HFFc6 (cell line): ENCODE results near the gene TIMM44. TPM values are rescaled to one million over a fixed set of nuclear protein-coding genes. Genes with fewer than 3 reads are reported as not detected.

Source experiments
- DNase-seq: peaks from one replicate; pipeline ENCODE4 v3.0.0-alpha.2; 2018
- H3K27ac Mint-ChIP-seq: 2 replicates; pipeline ENCODE4 v1.8.0; 2020; ENCODE audit warnings: mild to moderate bottlenecking, mixed read lengths
- H3K27me3 Mint-ChIP-seq: 2 replicates; pipeline ENCODE4 v1.8.0; 2021; ENCODE audit warnings: mild to moderate bottlenecking, moderate library complexity, mixed read lengths; ENCODE audit not compliant: insufficient read depth
- H3K36me3 Mint-ChIP-seq: 2 replicates; pipeline ENCODE4 v1.8.0; 2021; ENCODE audit warnings: low read depth, mixed read lengths
- H3K4me1 Mint-ChIP-seq: 2 replicates; pipeline ENCODE4 v1.8.0; 2020; ENCODE audit warnings: low read depth, mixed read lengths
- H3K4me3 Mint-ChIP-seq: 2 replicates; pipeline ENCODE4 v1.8.0; 2020; ENCODE audit warnings: mild to moderate bottlenecking, moderate library complexity, mixed read lengths
- H3K9me3 Mint-ChIP-seq: 2 replicates; pipeline ENCODE4 v1.8.0; 2020; ENCODE audit warnings: mild to moderate bottlenecking, mixed read lengths
- total RNA-seq, 6 experiments: library from RNA; stranded (reverse); fragmentation: NEBNext Ultra II Directional; extraction: Animal tissue kit (Norgen Biotek cat#: 25700); gene quantifications; 2 replicates in 1 of 6; 3 replicates in 5 of 6; pipeline ENCODE4 v1.2.3, GENCODE V29; 2021
- TF ChIP-seq, protein P1 (sequence below): fragments of 200-600 bp; sonication (generic); IDR thresholded peaks from 2 replicates; pipeline ENCODE4 v1.5.0; 2021; ENCODE audit warnings: antibody characterized with exemption, mild to moderate bottlenecking

The TIMM44 gene
- total RNA-seq, 6 experiments from 2014 or later: 42.9 to 53.5 (median 46.1) TPM

DNA sequence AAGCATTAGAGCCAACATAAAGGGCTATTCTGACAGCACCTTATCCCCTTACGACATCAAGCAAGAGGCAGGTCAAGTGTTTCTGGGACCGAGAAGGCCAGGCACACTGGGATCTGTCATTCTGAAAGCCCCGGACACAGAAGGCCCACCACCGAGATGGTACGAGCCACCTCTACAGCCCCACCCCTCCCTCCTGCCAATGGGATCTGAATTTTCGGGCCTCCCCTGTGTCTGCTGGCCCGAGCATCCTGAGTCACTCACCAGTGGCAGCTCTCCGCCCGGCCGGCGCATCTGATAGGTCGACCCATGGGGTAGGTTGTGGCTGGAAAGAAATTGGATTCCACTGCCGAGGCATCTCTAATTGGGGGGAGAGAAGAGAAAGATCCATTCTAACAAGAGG, 2.6 kb downstream of the TIMM44 start:
- Mint-ChIP-seq H3K4me1 (peaks cover 24% of the 10 kb centered on the region), H3K9me3 (no peaks in the 10 kb centered on the region), H3K27ac (0 out of 2 replicates have a peak overlapping the region, but pooled peaks have one; percentile 13), H3K4me3 (peak overlapping the region; percentile 23; the same call in 1 of the 2 replicates), H3K27me3 (peaks cover 6% of the 10 kb centered on the region; the same call in 1 of the 2 replicates), H3K36me3 (peaks cover 13% of the 10 kb centered on the region)
- TF ChIP-seq, protein P1, sequence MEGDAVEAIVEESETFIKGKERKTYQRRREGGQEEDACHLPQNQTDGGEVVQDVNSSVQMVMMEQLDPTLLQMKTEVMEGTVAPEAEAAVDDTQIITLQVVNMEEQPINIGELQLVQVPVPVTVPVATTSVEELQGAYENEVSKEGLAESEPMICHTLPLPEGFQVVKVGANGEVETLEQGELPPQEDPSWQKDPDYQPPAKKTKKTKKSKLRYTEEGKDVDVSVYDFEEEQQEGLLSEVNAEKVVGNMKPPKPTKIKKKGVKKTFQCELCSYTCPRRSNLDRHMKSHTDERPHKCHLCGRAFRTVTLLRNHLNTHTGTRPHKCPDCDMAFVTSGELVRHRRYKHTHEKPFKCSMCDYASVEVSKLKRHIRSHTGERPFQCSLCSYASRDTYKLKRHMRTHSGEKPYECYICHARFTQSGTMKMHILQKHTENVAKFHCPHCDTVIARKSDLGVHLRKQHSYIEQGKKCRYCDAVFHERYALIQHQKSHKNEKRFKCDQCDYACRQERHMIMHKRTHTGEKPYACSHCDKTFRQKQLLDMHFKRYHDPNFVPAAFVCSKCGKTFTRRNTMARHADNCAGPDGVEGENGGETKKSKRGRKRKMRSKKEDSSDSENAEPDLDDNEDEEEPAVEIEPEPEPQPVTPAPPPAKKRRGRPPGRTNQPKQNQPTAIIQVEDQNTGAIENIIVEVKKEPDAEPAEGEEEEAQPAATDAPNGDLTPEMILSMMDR: no peak
- DNase-seq: no peak

DNA sequence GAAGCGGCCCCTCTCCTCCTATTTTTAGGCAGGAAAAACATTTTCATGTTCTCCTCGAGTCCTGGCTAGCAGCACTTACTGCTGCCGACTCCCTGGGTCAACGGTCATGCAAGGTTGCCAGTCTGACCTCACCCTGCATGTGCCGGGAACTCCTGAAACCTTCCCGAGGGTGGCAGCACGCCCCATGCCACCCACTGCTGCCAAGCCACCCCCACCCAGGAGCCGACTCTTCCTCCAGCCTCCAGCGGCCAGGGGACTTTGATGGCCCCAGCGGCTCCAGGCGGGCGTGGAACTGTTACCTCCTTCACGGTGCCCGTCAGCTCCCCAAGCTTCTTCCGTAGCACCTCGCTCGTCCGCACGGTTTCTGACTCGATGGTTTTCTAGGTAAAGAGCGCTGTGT, 8.7 kb downstream of the TIMM44 start:
- Mint-ChIP-seq H3K4me1 (no peaks in the 10 kb centered on the region), H3K4me3 (no peak overlapping the region), H3K27me3 (no peaks in the 10 kb centered on the region), H3K36me3 (peaks cover 5% of the 10 kb centered on the region; the same call in 1 of the 2 replicates), H3K9me3 (no peaks in the 10 kb centered on the region), H3K27ac (no peak overlapping the region)
- DNase-seq: no peak
- TF ChIP-seq, protein P1: no peak

DNA sequence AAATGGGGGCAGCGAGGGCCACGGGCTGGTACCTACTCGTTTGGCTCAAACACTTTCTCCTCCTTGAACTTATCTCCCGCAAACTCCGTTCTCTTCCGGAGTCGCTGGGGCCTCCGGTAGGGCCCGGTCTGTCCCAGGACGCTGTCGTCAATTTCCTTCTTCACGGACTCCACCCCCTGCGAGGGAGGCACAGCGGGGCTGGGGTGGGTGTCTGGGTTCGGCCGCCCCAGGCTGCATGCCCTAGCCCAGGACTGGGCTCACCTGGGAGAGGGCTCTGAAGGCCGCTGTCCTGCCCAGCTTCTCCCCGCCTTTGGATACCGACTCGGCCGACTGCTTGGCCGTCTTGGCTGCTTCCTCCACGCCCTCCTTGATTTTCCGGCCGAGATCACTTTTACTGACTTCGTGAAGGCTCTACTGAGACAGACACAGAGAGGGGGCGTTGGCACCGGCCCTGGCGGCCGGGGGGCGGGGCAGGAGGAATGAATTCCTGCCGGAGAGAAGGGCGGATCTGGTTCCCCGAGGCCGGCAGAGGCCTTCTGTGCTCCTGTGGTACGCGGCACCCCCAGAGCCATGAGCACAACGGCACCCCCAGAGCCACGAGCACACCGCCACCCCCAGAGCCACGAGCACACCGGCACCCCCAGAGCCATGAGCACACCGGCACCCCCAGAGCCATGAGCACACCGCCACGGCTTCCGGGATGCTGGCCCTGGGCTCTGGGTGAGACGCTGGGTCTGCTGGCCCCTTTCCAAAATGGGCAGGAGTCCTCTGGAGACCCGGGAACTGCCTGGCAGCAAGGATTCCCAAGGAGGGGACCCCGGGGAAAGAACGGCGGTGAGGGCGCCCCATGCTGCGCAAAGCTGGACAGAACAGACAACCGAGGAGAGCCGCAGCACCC, 9.4 kb downstream of the TIMM44 start:
- Mint-ChIP-seq H3K36me3 (peaks cover 5% of the 10 kb centered on the region; the same call in 1 of the 2 replicates), H3K27ac (no peak overlapping the region), H3K9me3 (no peaks in the 10 kb centered on the region), H3K27me3 (no peaks in the 10 kb centered on the region; the same call in 1 of the 2 replicates), H3K4me1 (peaks cover 6% of the 10 kb centered on the region), H3K4me3 (no peak overlapping the region)
- DNase-seq: no peak
- TF ChIP-seq, protein P1: peak; percentile 3

DNA sequence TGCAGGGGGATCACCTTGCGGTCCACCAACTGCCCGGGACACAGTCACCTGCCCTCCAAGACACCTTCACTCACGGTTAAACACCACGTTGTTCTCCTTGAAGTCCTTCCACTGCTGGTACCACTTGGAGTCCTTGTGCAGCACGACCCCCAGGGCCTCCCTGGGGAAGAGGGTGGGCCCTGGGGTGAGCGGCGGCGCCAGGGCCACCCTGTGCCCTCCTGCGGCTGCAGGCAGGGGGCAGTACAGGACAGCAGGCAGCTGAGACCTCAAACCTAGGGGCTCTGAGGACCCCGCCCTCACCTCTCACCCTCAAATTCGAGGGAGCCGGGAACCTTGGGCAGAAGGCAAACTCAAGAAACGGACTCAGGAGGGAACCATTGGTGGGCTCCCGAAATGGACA, 10.1 kb downstream of the TIMM44 start:
- no peak overlapping the region for H3K27ac Mint-ChIP-seq
- H3K27me3 Mint-ChIP-seq: no peaks in the 10 kb centered on the region; the same call in 1 of the 2 replicates

DNA sequence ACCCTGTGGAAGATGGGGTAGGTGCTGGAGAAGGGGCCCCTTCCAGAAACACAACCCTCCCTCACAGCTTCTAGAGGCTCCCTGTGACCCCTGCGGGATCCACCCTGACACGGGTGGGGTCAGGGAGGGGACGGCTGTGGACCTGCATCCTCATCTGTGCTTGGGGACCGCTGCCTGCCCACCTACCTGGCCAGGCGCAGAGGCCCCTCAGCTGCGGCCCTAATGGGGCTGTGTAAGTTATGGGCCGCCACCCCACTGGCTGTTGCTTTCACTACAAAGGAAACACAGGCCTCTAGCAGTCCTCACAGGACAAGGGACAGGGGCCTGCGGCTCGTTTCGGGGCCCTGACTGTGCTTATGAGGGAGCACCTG, 10.6 kb downstream of the TIMM44 start:
- H3K4me3 Mint-ChIP-seq: no peak overlapping the region
- no peaks in the 10 kb centered on the region for H3K9me3 Mint-ChIP-seq
- TF ChIP-seq, protein P1: no peak
- no peak for DNase-seq
- H3K27me3 Mint-ChIP-seq: no peaks in the 10 kb centered on the region; the same call in 1 of the 2 replicates
- H3K36me3 Mint-ChIP-seq: peaks cover 4% of the 10 kb centered on the region
- H3K4me1 Mint-ChIP-seq: peaks cover 18% of the 10 kb centered on the region
- H3K27ac Mint-ChIP-seq: no peak overlapping the region

More for the DNA sequence above, 10.1 kb downstream of the TIMM44 start:
- H3K4me1 Mint-ChIP-seq: peaks cover 13% of the 10 kb centered on the region
- no peak for DNase-seq
- H3K4me3 Mint-ChIP-seq: no peak overlapping the region
- H3K9me3 Mint-ChIP-seq: no peaks in the 10 kb centered on the region
- TF ChIP-seq, protein P1: peak; percentile 68
- peaks cover 2% of the 10 kb centered on the region for H3K36me3 Mint-ChIP-seq
